Measurements from ENCODE around the gene ADM.

Gene ADM

GRCh38 chr11:10310301-10310841 lies 5.5 kb downstream of the ADM start:
- no peak for TF ChIP-seq ZNF274 (IDR thresholded peaks at IDR 0.05; ENCODE audit: low read depth, low read length)
- H3K4me3 ChIP-seq (ENCODE audit: low read length), result no peak overlapping the region

- TF ChIP-seq ZNF274 (IDR thresholded peaks at IDR 0.05; ENCODE audit: low read depth, low read length), result no peak
- H3K4me3 ChIP-seq (ENCODE audit: low read length), result no peak overlapping the region
These were observed 6.9 kb downstream of the ADM start for GRCh38 chr11:10311802-10312201.

- no peak for TF ChIP-seq ZNF274 (IDR thresholded peaks at IDR 0.05; ENCODE audit: low read depth, low read length)
- H3K4me3 ChIP-seq (ENCODE audit: low read length), result no peak overlapping the region
These were observed 9.6 kb downstream of the ADM start for GRCh38 chr11:10314199-10315072.

- no peak for TF ChIP-seq ZNF274 (IDR thresholded peaks at IDR 0.05; ENCODE audit: low read depth, low read length)
These were observed 10.2 kb downstream of the ADM start for GRCh38 chr11:10315083-10315482.

GRCh38 chr11:10317151-10317755 lies 12.4 kb downstream of the ADM start:
- H3K4me3 ChIP-seq (ENCODE audit: low read length), result no peak overlapping the region; the same call in 1 of the 2 replicates
- TF ChIP-seq ZNF274 (IDR thresholded peaks at IDR 0.05; ENCODE audit: low read depth, low read length), result no peak

More at GRCh38 chr11:10315083-10315482, 10.2 kb downstream of the ADM start:
- H3K4me3 ChIP-seq (ENCODE audit: low read length), result no peak overlapping the region

GRCh38 chr11:10317776-10318526 lies 13.1 kb downstream of the ADM start:
- no peak for TF ChIP-seq ZNF274 (IDR thresholded peaks at IDR 0.05; ENCODE audit: low read depth, low read length)
- no peak overlapping the region; the same call in 1 of the 2 replicates for H3K4me3 ChIP-seq (ENCODE audit: low read length)

GRCh38 chr11:10318527-10318802 lies 13.6 kb downstream of the ADM start:
- no peak overlapping the region for H3K4me3 ChIP-seq (ENCODE audit: low read length)
- TF ChIP-seq ZNF274 (IDR thresholded peaks at IDR 0.05; ENCODE audit: low read depth, low read length), result no peak

GRCh38 chr11:10319702-10320558 lies 15.1 kb downstream of the ADM start:
- TF ChIP-seq ZNF274 (IDR thresholded peaks at IDR 0.05; ENCODE audit: low read depth, low read length), result no peak
- no peak overlapping the region for H3K4me3 ChIP-seq (ENCODE audit: low read length)

GRCh38 chr11:10320736-10321465 lies 16.0 kb downstream of the ADM start:
- H3K4me3 ChIP-seq (ENCODE audit: low read length), result no peak overlapping the region
- TF ChIP-seq ZNF274 (IDR thresholded peaks at IDR 0.05; ENCODE audit: low read depth, low read length), result no peak

- H3K4me3 ChIP-seq (ENCODE audit: low read length), result no peak overlapping the region
- no peak for TF ChIP-seq ZNF274 (IDR thresholded peaks at IDR 0.05; ENCODE audit: low read depth, low read length)
These were observed 17.5 kb downstream of the ADM start for GRCh38 chr11:10322401-10322800.

- no peak overlapping the region for H3K4me3 ChIP-seq (ENCODE audit: low read length)
- no peak for TF ChIP-seq ZNF274 (IDR thresholded peaks at IDR 0.05; ENCODE audit: low read depth, low read length)
These were observed 18.2 kb downstream of the ADM start for GRCh38 chr11:10322830-10323792.

GRCh38 chr11:10323793-10324170 lies 18.9 kb downstream of the ADM start:
- no peak overlapping the region for H3K4me3 ChIP-seq (ENCODE audit: low read length)
- TF ChIP-seq ZNF274 (IDR thresholded peaks at IDR 0.05; ENCODE audit: low read depth, low read length), result no peak
